GM23338 (cell line): Measurements from ENCODE around the gene SLC38A10. TPM values are rescaled to one million over a fixed set of nuclear protein-coding genes. Genes with fewer than 3 reads are reported as not detected.

ENCODE experiments used
- ATAC-seq: fragments of 200-7000 bp; cut with Tn5 transposase; 3 replicates; pipeline ENCODE4 v1.9.1; 2020
- DNase-seq: peaks from one replicate; pipeline ENCODE4 v3.0.0-alpha.2; 2015; ENCODE audit warnings: low spot score
- H2AFZ ChIP-seq: fragments of 200-600 bp; sonication (generic); 2 replicates; pipeline ENCODE4 v1.8.0; 2016; ENCODE audit warnings: antibody characterized with exemption, mild to moderate bottlenecking, moderate library complexity
- H3F3A ChIP-seq: fragments of 200-600 bp; sonication (generic); replicated peaks from 2 replicates; pipeline ENCODE4 v1.8.0; 2017; ENCODE audit warnings: antibody characterized with exemption, mixed run types, low read depth
- H3K27ac ChIP-seq: fragments of 200-600 bp; sonication (generic); 2 replicates; pipeline ENCODE4 v1.6.1; 2016; ENCODE audit warnings: low read depth
- H3K27me3 ChIP-seq: fragments of 200-600 bp; sonication (generic); 2 replicates; pipeline ENCODE4 v1.8.0; 2016; ENCODE audit warnings: mild to moderate bottlenecking, mixed run types, moderate library complexity; ENCODE audit not compliant: insufficient read depth
- H3K36me3 ChIP-seq: fragments of 200-600 bp; sonication (generic); 2 replicates; pipeline ENCODE4 v1.8.0; 2016; ENCODE audit warnings: mild to moderate bottlenecking; ENCODE audit not compliant: insufficient read depth
- H3K4me1 ChIP-seq: fragments of 200-600 bp; sonication (generic); 2 replicates; pipeline ENCODE4 v1.8.0; 2016; ENCODE audit warnings: mild to moderate bottlenecking, moderate library complexity; ENCODE audit not compliant: insufficient read depth
- H3K4me2 ChIP-seq: fragments of 200-600 bp; sonication (generic); 2 replicates; pipeline ENCODE4 v1.7.1; 2017; ENCODE audit warnings: mixed run types
- H3K4me3 ChIP-seq: fragments of 200-600 bp; sonication (generic); 2 replicates; pipeline ENCODE4 v1.6.1; 2016; ENCODE audit warnings: mixed run types
- H3K79me2 ChIP-seq: fragments of 200-600 bp; sonication (generic); replicated peaks from 2 replicates; pipeline ENCODE4 v1.8.0; 2017; ENCODE audit warnings: mild to moderate bottlenecking; ENCODE audit not compliant: insufficient read depth
- H3K9me2 ChIP-seq: fragments of 200-600 bp; sonication (generic); 2 replicates; pipeline ENCODE4 v1.8.0; 2017; ENCODE audit not compliant: insufficient read depth
- H4K20me1 ChIP-seq: fragments of 200-600 bp; sonication (generic); replicated peaks from 2 replicates; pipeline ENCODE4 v1.8.0; 2017; ENCODE audit warnings: mild to moderate bottlenecking; ENCODE audit not compliant: insufficient read depth
- H3K27ac Mint-ChIP-seq: 2 replicates; pipeline ENCODE4 v1.8.0; 2020; ENCODE audit warnings: inconsistent platforms, mild to moderate bottlenecking, moderate library complexity, mixed read lengths
- H3K27me3 Mint-ChIP-seq: 3 replicates; pipeline ENCODE4 v1.8.0; 2022; ENCODE audit warnings: low read depth, mild to moderate bottlenecking, moderate library complexity, mixed read lengths, inconsistent platforms; ENCODE audit not compliant: insufficient read depth, poor library complexity
- H3K36me3 Mint-ChIP-seq: 3 replicates; pipeline ENCODE4 v1.8.0; 2021; ENCODE audit warnings: low read depth, mild to moderate bottlenecking, inconsistent platforms, moderate library complexity, mixed read lengths
- H3K4me1 Mint-ChIP-seq: 3 replicates; pipeline ENCODE4 v1.8.0; 2020; ENCODE audit warnings: mild to moderate bottlenecking, inconsistent platforms, mixed read lengths
- H3K4me3 Mint-ChIP-seq: 3 replicates; pipeline ENCODE4 v1.8.0; 2021; ENCODE audit warnings: moderate library complexity, mild to moderate bottlenecking, inconsistent platforms, mixed read lengths
- H3K9me3 Mint-ChIP-seq: 3 replicates; pipeline ENCODE4 v1.8.0; 2020; ENCODE audit warnings: moderate library complexity, mild to moderate bottlenecking, inconsistent platforms, mixed read lengths
- CREB1 ChIP-seq: fragments of 250-450 bp; sonication (Bioruptor Pico); IDR thresholded peaks from 2 replicates; pipeline ENCODE4 v1.5.0; 2020; ENCODE audit warnings: low read depth, mild to moderate bottlenecking, moderate library complexity
- CTCF ChIP-seq, 2 experiments: fragments of 200-600 bp in 1 of 2; sonication (generic) in 1 of 2; conservative IDR thresholded peaks; 2 replicates each; pipeline versions ENCODE4 v1.5.1 to v1.6.1; 2016 to 2017; ENCODE audit warnings: antibody characterized with exemption in 2 of 2, low read depth in 2 of 2, mild to moderate bottlenecking in 2 of 2, moderate library complexity in 1 of 2
- ETS1 ChIP-seq: IDR thresholded peaks from 2 replicates; pipeline ENCODE4 v1.6.1; 2016; ENCODE audit warnings: antibody characterized with exemption
- EZH2 ChIP-seq: fragments of 200-600 bp; sonication (generic); IDR thresholded peaks from one replicate; pipeline ENCODE4 v1.8.0; 2017; ENCODE audit warnings: antibody characterized with exemption, mild to moderate bottlenecking, low read depth; ENCODE audit not compliant: unreplicated experiment
- EZH2phosphoT487 ChIP-seq: fragments of 200-600 bp; sonication (generic); IDR thresholded peaks from one replicate; pipeline ENCODE4 v1.8.1; 2018; ENCODE audit warnings: antibody characterized with exemption; ENCODE audit not compliant: unreplicated experiment
- JUNB ChIP-seq: IDR thresholded peaks from one replicate; pipeline ENCODE4 v1.6.1; 2016; ENCODE audit warnings: antibody characterized with exemption; ENCODE audit not compliant: unreplicated experiment
- NANOG ChIP-seq: IDR thresholded peaks from 2 replicates; pipeline ENCODE4 v1.6.1; 2016; ENCODE audit warnings: antibody characterized with exemption, borderline replicate concordance
- POLR2AphosphoS5 ChIP-seq: IDR thresholded peaks from 2 replicates; pipeline ENCODE4 v1.6.1; 2016; ENCODE audit warnings: antibody characterized with exemption, low read depth
- REST ChIP-seq: IDR thresholded peaks from one replicate; pipeline ENCODE4 v1.6.1; 2018; ENCODE audit warnings: antibody characterized with exemption; ENCODE audit not compliant: unreplicated experiment
- STAT1 ChIP-seq: IDR thresholded peaks from one replicate; pipeline ENCODE4 v1.6.1; 2016; ENCODE audit warnings: antibody characterized with exemption; ENCODE audit not compliant: unreplicated experiment
- ZNF331 ChIP-seq: fragments of 250-450 bp; sonication (Bioruptor Pico); IDR thresholded peaks from 2 replicates; pipeline ENCODE4 v1.5.0; 2020; ENCODE audit warnings: low read depth, mild to moderate bottlenecking, moderate library complexity
- ZNF462 ChIP-seq: fragments of 250-450 bp; sonication (Bioruptor Pico); IDR thresholded peaks from 2 replicates; pipeline ENCODE4 v1.5.0; 2020; ENCODE audit warnings: mild to moderate bottlenecking, moderate library complexity
- polyA plus RNA-seq: library from polyadenylated mRNA; unstranded; fragments of >200 nt; fragmentation: Nextera tagmentation; extraction: Ambion mirVana; gene quantifications from 2 replicates; pipeline ENCODE4 v1.2.1, GENCODE V29; 2016
- total RNA-seq: library from RNA; depleted of rRNA; stranded (reverse); fragments of >200 nt; shearing (Covaris generic); gene quantifications from 2 replicates; pipeline ENCODE4 v1.2.3, GENCODE V29; 2014

Gene SLC38A10
- total and polyA plus RNA-seq, 2 experiments from 2014 or later, result 17.1 to 55.8 TPM

GRCh38 chr17:81231121-81231645 is 63.9 kb downstream of the SLC38A10 start:
- ATAC-seq, result no peak
- TF ChIP-seq ZNF331, result no peak
- no peak for TF ChIP-seq EZH2phosphoT487
- no peak for TF ChIP-seq JUNB
- TF ChIP-seq NANOG, result no peak
- no peak for TF ChIP-seq CREB1 (CRISPR knock-in tag)
- no peak for TF ChIP-seq STAT1
- no peak for TF ChIP-seq EZH2
- TF ChIP-seq ETS1, result no peak
- no peak for TF ChIP-seq REST
- no peak for TF ChIP-seq POLR2AphosphoS5
- no peak for TF ChIP-seq CTCF (conservative IDR thresholded peaks at IDR 0.05; ENCODE audit: low read depth in 2 of 2)
- TF ChIP-seq ZNF462, result no peak
- peak overlapping the region; percentile 8; the same call in 1 of the 2 replicates for H3K27ac Mint-ChIP-seq
- H3K36me3 Mint-ChIP-seq, result peaks cover 15% of the 10 kb centered on the region
- H3K9me3 Mint-ChIP-seq, result no peaks in the 10 kb centered on the region
- Histone ChIP-seq H3K27me3 (no peaks in the 10 kb centered on the region), H3K9me2 (no peaks in the 10 kb centered on the region), H3K4me1 (no peaks in the 10 kb centered on the region), H3K27ac (no peak overlapping the region), H3K4me3 (no peak overlapping the region), H2AFZ (no peak overlapping the region), H3K36me3 (no peaks in the 10 kb centered on the region), H4K20me1 (no peaks in the 10 kb centered on the region), H3F3A (no peaks in the 10 kb centered on the region), H3K4me2 (no peak overlapping the region), H3K79me2 (no peaks in the 10 kb centered on the region)
- H3K27me3 Mint-ChIP-seq, result peaks cover 6% of the 10 kb centered on the region
- H3K4me3 Mint-ChIP-seq, result no peak overlapping the region
- no peaks in the 10 kb centered on the region; the same call in 2 of the 3 replicates for H3K4me1 Mint-ChIP-seq
- no peak for DNase-seq
